GM21737 (cell line): Measurements from ENCODE around the gene SRA1.

Experiments used
- ATAC-seq: cut with Tn5 transposase; IDR thresholded peaks from one replicate; pipeline ENCODE4 v1.9.1; 2021; ENCODE audit warnings: mild to moderate bottlenecking, moderate library complexity; ENCODE audit not compliant: unreplicated experiment

The SRA1 gene

DNA sequence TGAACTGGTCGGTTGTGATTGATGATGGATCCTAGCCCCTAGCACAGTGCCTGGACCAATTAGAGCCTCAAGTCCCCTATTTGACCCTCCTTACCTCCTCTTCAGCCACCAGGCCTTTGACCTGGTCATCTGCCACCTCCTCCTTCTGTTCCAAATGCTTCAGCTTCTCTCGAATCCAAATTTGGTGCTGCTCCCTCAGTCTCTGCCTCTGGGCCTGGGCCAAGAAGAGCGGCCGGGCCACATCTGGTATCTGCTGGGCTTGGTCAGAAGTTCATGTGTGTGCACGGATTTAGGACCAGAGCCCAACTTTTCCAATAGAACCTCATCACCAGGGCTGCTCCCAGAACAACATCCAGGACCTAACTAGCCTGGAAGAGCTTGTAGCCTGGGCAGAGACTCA lies 13.8 kb upstream of the SRA1 start:
- no peak for ATAC-seq

DNA sequence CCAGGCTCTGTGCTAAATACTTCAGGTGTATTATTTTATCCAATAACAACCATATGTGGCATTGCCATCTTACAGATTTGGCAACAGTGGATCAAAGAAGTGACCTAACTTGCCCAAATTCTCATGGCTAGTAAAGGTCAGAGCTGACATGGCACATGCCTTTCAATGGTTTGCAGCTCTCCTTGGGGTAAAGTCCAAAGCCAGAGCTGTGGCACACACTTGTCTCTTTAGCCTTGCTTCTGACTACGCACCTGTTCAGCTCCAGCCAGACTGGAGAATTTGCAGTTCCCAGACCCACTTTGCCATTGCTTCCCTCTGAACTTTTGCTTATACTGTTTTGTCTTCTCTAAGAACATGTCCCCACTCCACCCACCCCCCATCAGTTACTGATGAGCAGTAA lies 13.2 kb upstream of the SRA1 start:
- ATAC-seq = no peak

DNA sequence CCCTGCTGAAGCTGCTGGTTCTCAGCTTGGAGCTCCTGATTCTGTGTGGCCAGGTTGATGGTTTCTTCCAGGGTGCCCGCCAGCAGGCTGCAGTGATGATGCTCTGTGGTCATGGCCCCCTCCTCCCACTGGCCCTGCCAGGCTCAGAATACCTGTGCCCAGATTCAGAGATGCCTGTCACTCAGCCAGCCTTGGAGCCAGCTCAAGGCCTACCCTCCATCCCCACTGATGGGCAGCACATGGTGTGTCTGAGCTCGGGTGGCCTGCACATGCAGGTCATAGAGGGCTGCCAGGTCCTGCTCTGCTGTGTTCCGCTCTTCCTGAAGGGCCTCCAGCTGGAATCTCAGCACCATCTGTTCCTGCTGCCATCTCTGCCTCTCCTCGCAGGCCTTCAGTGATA lies 12.8 kb upstream of the SRA1 start:
- no peak for ATAC-seq

DNA sequence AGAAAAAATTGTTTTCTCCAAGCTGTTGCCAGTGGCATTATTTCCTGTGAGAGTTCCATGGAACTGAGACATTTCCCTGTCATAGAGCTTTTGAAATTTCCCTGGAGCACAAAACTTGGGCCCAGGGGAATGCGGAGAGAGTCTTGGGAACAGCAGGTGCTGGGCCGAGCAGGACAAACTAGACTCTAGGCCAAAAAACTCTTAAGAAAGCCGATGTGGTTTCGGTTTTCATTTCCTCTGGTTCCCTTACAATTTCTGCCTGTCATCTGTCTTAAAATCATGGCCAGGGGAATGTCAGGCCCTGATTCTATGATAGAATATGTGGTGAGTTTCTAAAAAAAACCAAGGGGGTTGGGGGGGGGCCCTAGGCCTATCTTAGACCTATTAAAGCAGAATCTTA lies 11.9 kb upstream of the SRA1 start:
- ATAC-seq = no peak

DNA sequence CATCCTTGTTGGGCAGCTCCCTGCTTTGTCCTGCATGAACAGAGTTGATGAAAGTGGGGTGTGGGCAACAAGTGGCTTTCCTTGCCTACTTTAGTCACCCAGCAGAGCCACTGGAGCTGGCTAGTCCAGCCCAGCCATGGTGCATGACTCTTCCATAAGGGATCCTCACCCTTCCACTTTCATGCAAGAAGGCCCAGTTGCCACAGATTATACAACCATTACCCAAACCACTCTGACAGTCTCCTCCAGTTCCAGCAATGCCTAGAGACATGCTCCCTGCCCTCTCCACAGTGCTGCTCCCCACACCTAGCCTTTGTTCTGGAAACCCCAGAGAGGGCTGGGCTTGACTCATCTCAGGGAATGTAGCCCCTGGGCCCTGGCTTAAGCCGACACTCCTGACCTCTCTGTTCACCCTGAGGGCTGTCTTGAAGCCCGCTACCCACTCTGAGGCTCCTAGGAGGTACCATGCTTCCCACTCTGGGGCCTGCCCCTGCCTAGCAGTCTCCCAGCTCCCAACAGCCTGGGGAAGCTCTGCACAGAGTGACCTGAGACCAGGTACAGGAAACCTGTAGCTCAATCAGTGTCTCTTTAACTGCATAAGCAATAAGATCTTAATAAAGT lies 11.3 kb upstream of the SRA1 start:
- ATAC-seq = no peak

DNA sequence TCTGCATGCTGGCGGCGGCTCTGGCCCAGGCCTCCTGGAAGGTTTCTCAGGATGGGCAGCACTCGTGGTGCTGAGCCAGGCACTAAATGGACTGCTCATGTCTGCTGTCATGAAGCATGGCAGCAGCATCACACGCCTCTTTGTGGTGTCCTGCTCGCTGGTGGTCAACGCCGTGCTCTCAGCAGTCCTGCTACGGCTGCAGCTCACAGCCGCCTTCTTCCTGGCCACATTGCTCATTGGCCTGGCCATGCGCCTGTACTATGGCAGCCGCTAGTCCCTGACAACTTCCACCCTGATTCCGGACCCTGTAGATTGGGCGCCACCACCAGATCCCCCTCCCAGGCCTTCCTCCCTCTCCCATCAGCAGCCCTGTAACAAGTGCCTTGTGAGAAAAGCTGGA lies 10.6 kb upstream of the SRA1 start:
- ATAC-seq = no peak

DNA sequence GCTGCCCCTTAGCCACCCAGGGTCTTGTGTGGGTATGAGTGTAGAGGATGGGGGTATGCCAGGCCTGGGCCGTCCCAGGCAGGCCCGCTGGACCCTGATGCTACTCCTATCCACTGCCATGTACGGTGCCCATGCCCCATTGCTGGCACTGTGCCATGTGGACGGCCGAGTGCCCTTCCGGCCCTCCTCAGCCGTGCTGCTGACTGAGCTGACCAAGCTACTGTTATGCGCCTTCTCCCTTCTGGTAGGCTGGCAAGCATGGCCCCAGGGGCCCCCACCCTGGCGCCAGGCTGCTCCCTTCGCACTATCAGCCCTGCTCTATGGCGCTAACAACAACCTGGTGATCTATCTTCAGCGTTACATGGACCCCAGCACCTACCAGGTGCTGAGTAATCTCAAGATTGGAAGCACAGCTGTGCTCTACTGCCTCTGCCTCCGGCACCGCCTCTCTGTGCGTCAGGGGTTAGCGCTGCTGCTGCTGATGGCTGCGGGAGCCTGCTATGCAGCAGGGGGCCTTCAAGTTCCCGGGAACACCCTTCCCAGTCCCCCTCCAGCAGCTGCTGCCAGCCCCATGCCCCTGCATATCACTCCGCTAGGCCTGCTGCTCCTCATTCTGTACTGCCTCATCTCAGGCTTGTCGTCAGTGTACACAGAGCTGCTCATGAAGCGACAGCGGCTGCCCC lies 10.0 kb upstream of the SRA1 start:
- no peak for ATAC-seq

DNA sequence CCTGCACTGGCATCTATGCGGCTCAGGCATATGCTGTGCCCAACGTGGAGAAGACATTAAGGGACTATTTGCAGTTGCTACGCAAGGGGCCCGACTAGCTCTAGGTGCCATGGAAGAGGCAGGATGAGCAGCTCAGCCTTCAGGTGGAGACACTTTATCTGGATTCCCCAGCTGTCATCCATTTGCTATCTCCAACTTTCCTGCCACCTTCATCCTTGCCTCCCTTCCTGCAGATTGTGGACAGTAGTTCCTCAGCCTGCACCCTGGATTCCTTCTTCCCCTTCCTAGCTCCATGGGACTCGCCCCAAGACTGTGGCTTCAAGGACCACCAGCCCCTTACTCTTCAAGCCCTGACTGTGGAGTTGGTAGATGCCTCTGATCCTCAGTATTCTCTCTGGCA lies 9.4 kb upstream of the SRA1 start:
- no peak for ATAC-seq

DNA sequence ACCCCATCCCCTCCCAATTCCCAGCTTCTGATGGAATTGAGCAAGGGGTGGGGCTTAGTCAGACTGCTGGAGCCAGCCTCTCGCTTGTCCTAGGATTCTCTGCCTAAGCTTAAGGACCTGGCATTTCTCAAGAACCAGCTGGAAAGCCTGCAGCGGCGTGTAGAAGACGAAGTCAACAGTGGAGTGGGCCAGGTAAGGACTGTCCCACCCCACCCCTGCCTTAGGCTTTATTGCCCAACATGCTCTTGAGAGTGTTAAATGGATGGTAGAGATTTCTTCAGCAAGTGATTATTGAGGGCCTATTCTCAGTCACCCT lies 8.5 kb upstream of the SRA1 start:
- no peak for ATAC-seq

DNA sequence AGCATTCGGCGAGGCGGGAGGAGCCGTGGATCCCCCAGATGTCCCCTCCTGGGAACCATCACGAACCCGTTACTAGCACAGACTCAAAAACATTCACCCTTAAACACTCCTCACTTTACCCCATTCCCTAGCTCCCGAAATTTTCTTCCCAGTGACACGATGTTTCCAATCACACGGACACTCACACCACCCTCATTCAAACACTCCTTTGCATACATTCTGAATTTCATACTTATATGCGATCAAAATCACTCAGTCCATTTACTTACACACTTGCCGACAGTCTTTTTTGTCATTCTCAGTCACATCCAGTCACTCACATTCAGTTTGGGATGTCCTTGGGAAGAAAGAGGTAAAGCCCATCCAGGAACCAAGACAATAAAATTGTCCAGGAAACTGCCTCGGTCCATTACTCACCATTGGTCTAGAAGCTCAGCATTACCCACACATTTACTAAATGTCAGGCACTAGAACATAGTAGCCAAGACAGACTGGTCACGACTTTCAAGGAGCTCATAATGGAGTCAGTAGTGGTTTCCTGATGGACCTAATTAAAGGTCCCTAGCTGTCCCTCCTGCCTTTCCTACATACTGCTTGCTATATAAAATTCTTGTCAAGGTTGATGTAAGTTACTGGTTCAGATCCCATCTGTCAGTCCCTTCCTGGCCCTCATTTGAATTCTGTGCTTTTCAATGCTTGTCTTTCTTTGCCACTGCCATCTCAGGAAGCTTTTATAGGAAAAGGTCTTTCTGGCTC lies 7.9 kb upstream of the SRA1 start:
- ATAC-seq = no peak

DNA sequence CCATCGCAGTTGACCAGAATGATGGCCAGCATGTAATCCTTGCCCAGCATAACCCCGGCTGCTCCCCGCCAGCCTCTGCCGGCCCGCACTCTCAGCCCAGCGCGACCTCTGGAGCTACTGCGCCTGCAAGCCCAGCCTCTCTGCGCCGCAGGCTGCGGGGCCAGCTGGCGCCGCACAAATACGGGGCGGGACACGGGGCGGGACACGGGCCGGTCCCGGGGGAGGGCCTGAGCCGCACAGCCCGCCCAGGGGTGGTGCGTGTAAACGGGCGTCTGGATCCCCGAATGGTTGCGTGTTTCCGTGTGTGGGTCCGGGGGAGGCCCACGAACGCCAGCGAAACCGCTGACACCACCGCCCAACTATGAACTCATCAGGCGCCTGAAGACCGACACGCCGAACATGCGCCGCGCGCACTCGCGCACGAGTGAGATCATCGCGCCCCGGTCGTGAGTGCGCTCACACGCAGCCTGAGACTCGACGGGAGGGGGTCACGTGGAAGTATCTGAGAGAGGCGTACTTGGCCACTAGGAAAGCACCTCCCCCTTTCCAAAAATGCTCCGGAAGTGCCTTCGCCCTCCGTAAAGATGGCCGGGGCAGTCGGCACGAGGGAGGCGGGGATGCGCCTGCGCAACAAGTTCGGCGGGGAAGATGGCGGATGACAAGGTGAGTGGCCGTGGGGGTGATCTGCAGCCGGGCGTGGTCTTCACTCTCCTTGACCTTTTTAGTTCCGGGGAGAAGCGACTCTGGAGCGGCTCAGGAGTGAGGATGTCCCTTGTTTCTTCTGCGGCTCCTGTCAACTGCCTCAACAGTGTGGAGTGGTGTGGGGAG lies 7.1 kb upstream of the SRA1 start, which contains the start of the genes APBB3 and SLC35A4:
APBB3 (minus strand) TSS at position 403 of the 828 bp plus-strand sequence; CDS start at position 50, 353 bp downstream.
SLC35A4 (plus strand) TSS at position 633 of the 828 bp plus-strand sequence. CDS start 2,342 bp downstream, outside the sequence.
- peak; percentile 83 for ATAC-seq

DNA sequence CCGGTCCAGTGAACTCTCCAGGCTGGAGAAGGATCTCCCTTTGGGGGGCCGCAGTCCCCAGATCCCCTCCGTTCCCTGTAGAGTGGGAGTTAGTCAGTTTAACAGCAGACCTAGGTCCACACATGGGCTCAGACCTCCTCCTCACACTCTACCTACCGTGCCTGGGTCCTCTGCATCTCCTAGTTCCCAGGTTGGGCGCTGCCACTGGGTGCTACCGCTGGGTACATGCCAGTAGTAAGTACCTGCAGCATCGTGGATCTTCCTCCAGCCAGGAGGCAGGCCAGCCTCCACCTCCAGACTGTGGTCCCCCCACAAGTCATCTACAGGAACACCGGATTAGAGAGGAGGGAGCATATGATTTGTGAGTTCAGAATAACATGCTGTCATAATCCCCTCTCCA lies 6.3 kb upstream of the SRA1 start:
- no peak for ATAC-seq

DNA sequence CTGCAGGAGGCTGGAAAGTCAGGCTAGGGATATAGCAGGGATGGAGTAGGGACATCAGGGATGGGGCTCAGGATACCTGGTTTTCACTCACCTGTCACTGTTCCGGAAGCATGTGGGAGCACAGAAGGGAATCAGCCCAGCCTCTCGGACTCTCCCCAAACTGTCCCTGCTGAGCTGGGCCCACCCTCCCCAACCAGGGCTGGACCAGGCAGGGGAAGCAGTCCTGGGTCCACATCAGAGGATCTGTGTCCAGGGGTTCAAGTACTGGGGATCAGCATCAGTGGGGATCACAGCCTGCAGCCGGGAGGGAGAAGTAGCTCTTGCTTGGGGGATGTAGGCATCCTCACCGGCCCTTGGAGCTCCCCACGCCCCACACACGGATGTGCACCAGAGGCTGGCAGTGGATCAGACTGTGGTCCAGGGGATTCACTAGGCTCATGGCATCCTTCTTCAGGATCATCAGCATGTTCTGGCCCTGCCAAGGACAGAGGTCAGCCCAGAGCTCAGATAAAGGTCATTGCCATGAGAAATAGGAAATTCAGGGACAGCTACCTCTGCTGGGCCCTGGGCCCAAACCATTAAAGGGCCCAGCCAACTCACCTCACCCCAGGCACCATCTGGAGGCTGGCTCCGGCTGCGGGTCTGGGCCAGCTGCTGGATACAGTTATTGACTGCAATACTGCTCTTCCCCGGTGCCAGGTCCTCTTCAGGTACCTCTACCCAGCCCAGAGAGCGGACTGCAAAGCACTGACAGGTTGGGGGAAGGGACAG lies 4.7 kb upstream of the SRA1 start:
- ATAC-seq = no peak

DNA sequence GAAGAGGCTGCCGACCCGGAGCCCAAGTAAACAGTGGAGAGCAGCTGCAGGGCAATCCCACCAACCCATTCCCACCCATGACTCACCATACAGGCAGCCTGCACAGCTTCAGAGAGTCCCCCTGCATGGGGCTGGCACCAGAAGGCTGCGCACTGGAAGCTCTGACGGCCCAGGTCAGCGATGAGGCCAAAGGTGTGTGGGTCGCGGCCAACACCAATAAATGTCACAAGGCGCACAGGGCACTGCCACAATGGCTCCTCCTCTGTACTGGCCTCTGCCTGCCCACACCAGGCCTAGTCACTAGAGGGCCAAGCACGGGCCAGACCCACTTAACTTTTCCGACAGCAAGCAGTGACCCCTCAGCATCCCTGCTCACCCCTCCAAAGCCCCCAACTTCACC lies 3.0 kb upstream of the SRA1 start:
- no peak for ATAC-seq

DNA sequence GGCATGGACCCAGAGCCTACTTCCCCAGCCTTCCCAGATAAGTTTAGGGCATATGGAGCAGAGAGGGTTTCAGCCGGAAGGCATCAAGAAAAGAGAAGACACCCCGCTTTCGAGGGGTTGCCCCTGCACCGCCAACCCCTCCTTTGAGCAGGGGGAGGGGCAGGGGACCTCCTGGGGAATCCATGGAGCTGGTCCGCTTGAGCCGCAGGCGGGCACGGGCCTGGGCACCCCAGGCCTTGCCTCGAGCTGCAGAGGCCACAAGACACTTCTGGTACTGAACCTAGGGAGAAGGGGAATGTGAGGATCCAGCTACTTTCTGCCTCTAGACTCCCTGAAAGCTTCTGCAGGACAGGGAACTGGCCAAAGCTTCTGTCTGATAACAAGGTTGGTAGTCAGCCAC lies 1.3 kb upstream of the SRA1 start:
- ATAC-seq = no peak

DNA sequence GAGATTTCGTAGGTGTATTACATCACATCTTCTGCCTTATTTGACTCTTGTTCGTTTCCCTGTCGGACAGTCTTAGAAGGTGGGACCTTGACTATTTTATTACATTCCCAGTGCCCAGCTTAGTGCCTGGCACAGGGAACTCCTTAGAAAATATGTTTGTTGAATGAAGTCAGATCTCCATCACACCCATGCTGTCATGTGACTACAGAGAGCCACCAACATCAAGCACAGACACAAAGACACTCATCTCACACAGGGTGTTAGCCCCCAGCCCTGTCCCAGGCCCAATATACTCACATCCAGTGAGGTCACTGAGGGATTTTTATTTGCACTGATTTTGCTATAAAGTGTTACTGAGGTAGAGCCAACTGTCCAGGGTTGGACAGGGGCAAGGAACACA lies 692 bp upstream of the SRA1 start:
- ATAC-seq = no peak

DNA sequence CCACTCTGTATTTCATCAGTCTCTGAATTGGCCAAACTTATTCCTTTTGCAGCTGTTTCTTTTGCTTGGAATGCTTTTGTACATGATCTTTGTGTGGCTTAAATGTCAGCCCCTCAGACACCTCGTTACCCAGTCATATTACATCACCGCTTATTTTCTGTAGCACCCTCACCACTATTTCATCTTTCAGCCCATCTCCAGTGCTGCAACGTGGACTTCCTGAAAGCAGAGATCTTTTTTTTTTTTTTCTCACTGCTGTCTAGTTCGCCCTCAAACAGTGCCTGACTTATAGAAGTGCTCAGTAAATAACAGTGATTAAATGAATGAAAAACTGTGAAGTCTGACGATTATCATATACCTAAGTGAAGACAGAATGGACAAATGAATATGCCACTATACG lies 835 bp downstream of the SRA1 start:
- no peak for ATAC-seq

DNA sequence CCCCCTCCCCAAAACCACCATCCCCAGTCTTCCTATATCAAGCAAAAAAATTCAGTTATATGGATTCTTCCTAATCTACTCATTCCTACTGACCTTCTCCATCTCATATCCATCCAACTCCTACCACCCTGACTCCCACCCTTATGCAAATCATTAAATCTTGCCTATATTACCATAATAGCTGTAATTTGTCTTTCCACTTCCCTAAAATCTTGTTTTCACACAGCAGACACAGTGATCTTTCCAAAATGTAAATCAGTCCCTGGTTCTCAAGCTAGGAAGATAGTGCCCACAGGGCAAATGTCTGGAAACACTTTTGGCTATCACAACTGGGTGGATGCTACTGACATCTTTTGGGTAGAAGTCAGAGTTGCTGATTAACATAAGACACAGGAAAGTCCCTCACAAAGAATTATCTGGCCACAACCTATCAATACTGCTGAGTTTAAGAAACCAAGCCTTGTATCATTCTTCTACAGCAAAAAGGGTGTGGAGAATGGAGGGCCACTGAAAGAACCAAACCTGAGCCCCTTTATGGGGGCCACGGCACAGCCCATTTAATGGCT lies 1.4 kb downstream of the SRA1 start:
- ATAC-seq = no peak

DNA sequence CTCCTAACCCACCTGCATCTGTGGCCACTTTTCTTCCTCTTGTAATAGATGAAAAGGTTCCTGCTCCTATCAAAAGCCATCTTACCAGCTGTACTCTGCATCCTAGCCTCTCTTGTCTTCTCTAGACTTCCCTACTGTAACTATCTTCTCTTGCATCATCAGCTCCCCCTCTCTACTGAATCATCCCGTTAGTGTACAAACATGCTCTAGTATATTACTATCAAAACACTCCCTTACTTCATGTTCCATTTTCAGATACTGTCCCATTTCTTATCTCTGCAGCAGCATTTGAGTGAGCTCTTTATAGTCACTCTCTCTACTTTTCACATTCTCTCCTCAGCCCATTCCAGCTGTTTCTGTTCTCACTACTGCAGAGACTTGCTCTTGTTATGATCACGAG lies 2.8 kb downstream of the SRA1 start:
- ATAC-seq = no peak

DNA sequence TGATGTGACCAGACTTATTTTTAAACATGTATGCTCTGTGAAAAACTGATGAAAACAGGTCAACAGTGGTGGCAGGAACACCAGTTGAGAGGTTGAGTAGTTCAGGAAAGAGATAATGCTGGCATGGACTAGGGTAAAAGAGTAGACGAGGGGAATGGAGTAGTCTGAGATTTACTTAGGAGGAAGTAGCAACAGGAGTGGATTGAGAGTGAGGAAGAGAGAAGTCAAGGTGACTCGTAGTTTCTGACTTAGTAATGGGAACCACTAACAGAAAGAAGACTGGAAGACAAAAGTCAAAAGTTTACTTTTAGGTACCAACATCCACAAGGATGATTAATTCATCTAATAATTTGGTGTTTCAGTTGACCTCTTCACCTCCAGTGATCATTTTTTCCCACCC lies 3.6 kb downstream of the SRA1 start:
- no peak for ATAC-seq
